SHP77 treated with DMSO at 0.1 percent for 48 hours (cell line): ENCODE measurements around the gene KLK10.

ENCODE experiments used
- DNase-seq: peaks from one replicate; lab custom pipeline; 2025; lab: John Stamatoyannopoulos, UW

The KLK10 gene

GRCh38 chr19:50967929-50968715 lies 51.4 kb downstream of the KLK10 start:
- DNase-seq = no peak

- DNase-seq = no peak
These were observed 55.2 kb downstream of the KLK10 start for GRCh38 chr19:50964266-50964665.

GRCh38 chr19:50963381-50963780 lies 56.1 kb downstream of the KLK10 start:
- DNase-seq = no peak
